Neural crest cell (in vitro differentiated cells): ENCODE results near the gene CD59. TPM values are rescaled to one million over a fixed set of nuclear protein-coding genes. Genes with fewer than 3 reads are reported as not detected.

Experiments
- DNase-seq: peaks from one replicate; pipeline ENCODE4 v3.0.0; 2021; ENCODE audit warnings: low read depth, mixed read lengths, low spot score
- H3K27ac Mint-ChIP-seq: one replicate; pipeline ENCODE4 v1.8.0; 2021; ENCODE audit warnings: mild to moderate bottlenecking, mixed read lengths; ENCODE audit not compliant: unreplicated experiment
- H3K27me3 Mint-ChIP-seq: 2 replicates; pipeline ENCODE4 v1.8.0; 2021; ENCODE audit warnings: low read depth, mild to moderate bottlenecking, mixed read lengths
- H3K36me3 Mint-ChIP-seq: 2 replicates; pipeline ENCODE4 v1.8.0; 2021; ENCODE audit warnings: low read depth, mild to moderate bottlenecking, mixed read lengths
- H3K4me1 Mint-ChIP-seq: 2 replicates; pipeline ENCODE4 v1.8.0; 2021; ENCODE audit warnings: mixed read lengths
- H3K4me3 Mint-ChIP-seq: one replicate; pipeline ENCODE4 v1.8.0; 2021; ENCODE audit warnings: mild to moderate bottlenecking, mixed read lengths
- H3K9me3 Mint-ChIP-seq: 2 replicates; pipeline ENCODE4 v1.8.0; 2021; ENCODE audit warnings: mixed read lengths
- CTCF ChIP-seq: fragments of 200-600 bp; sonication (generic); conservative IDR thresholded peaks from 2 replicates; pipeline ENCODE4 v1.5.0; 2021; ENCODE audit warnings: antibody characterized with exemption, mild to moderate bottlenecking
- total RNA-seq: library from RNA; stranded (reverse); gene quantifications from 2 replicates; pipeline ENCODE4 v1.2.1, GENCODE V29; 2021

CD59 gene
- total RNA-seq, 1 donor from 2014 or later, result 86.3 TPM

GRCh38 chr11:33775832-33776470 is 39.7 kb upstream of the CD59 start:
- H3K27ac Mint-ChIP-seq, result no peak overlapping the region
- no peak for TF ChIP-seq CTCF
- H3K4me1 Mint-ChIP-seq, result peaks cover 29% of the 10 kb centered on the region
- no peak for DNase-seq
- H3K27me3 Mint-ChIP-seq, result peaks cover 55% of the 10 kb centered on the region
- H3K36me3 Mint-ChIP-seq, result no peaks in the 10 kb centered on the region
- H3K9me3 Mint-ChIP-seq, result no peaks in the 10 kb centered on the region
- H3K4me3 Mint-ChIP-seq, result peak overlapping the region; percentile 93

- peaks cover 55% of the 10 kb centered on the region for H3K27me3 Mint-ChIP-seq
- no peaks in the 10 kb centered on the region for H3K36me3 Mint-ChIP-seq
- H3K9me3 Mint-ChIP-seq, result no peaks in the 10 kb centered on the region
- TF ChIP-seq CTCF, result no peak
- peaks cover 29% of the 10 kb centered on the region for H3K4me1 Mint-ChIP-seq
- H3K4me3 Mint-ChIP-seq, result peak overlapping the region; percentile 93
- no peak for DNase-seq
- H3K27ac Mint-ChIP-seq, result no peak overlapping the region
Observed at GRCh38 chr11:33775467-33775807, 39.2 kb upstream of the CD59 start.

- no peaks in the 10 kb centered on the region for H3K36me3 Mint-ChIP-seq
- H3K4me3 Mint-ChIP-seq, result peak overlapping the region; percentile 93
- peaks cover 27% of the 10 kb centered on the region for H3K4me1 Mint-ChIP-seq
- no peak for TF ChIP-seq CTCF
- DNase-seq, result no peak
- H3K27me3 Mint-ChIP-seq, result peaks cover 51% of the 10 kb centered on the region
- H3K27ac Mint-ChIP-seq, result peak overlapping the region; percentile 52
- no peaks in the 10 kb centered on the region for H3K9me3 Mint-ChIP-seq
Observed at GRCh38 chr11:33774736-33775466, 38.7 kb upstream of the CD59 start.

- TF ChIP-seq CTCF, result no peak
- Mint-ChIP-seq H3K27ac (peak within 1 kb of the TSS; percentile 96), H3K9me3 (no peaks in the 10 kb centered on the region), H3K4me1 (peaks cover 25% of the 10 kb centered on the region), H3K36me3 (no peaks in the 10 kb centered on the region), H3K4me3 (peak within 1 kb of the TSS; percentile 93), H3K27me3 (peaks cover 44% of the 10 kb centered on the region)
- peak; percentile 76 for DNase-seq
Observed at GRCh38 chr11:33773987-33774735, 37.9 kb upstream of the CD59 start, which contains the start of gene FBXO3. Gene FBXO3 (minus strand): TSS chr11:33774520. CDS start chr11:33774497, 23 bp downstream.

DNA sequence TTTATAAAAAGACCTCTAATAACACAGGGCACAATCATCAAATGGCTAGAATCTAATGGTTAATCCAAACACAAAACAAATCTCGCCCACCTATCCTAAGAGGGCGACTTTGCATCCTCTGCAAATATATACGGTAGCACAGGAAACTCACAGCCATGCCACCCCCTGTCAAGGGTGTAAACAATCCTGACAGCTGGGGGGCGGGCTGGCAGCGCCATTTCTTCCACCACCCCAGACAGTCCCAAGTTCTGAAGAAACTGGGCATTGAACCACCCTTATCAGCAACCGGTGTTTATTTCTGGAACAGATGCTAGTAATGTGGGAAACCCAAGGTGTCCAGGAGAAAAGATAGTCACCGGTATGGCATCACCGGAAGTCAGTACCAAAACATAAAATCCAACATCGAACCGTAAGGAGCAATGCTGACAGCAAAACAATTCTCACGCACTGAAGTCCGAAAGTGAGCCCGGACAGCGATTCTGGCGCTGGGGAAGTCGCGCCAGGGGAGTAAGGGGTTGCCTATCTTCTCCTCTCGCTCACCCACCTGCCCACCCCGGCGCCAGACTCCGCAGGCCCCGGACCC is 37.3 kb upstream of the CD59 start:
- Mint-ChIP-seq H3K27ac (no peak overlapping the region), H3K36me3 (no peaks in the 10 kb centered on the region), H3K9me3 (no peaks in the 10 kb centered on the region)

More for the DNA sequence above, 37.3 kb upstream of the CD59 start:
- DNase-seq, result no peak
- H3K4me3 Mint-ChIP-seq, result peak overlapping the region; percentile 93
- TF ChIP-seq CTCF, result no peak
- H3K27me3 Mint-ChIP-seq, result peaks cover 37% of the 10 kb centered on the region
- H3K4me1 Mint-ChIP-seq, result peaks cover 22% of the 10 kb centered on the region
